Daoy (cell line): ENCODE data around the gene WWOX. TPM values are rescaled to one million over a fixed set of nuclear protein-coding genes. Genes with fewer than 3 reads are reported as not detected.
A peak's percentile ranks its signal among the peaks of the same experiment; 100 is the strongest.

Experiments
- DNase-seq: peaks from one replicate; pipeline ENCODE4 v3.0.0-alpha.2; 2015; ENCODE audit warnings: low read depth
- total RNA-seq: library from RNA; depleted of rRNA; stranded (reverse); fragments of >200 nt; shearing (Covaris generic); gene quantifications from 2 replicates; pipeline ENCODE4 v1.2.3, GENCODE V29; 2014

WWOX gene
- total RNA-seq, 1 experiment from 2014 or later = 21.1 TPM

- no peak for DNase-seq
These were observed 6.1 kb downstream of the WWOX start for GRCh38 chr16:78105517-78105916.

GRCh38 chr16:78106686-78107085 lies 7.2 kb downstream of the WWOX start:
- no peak for DNase-seq

DNA sequence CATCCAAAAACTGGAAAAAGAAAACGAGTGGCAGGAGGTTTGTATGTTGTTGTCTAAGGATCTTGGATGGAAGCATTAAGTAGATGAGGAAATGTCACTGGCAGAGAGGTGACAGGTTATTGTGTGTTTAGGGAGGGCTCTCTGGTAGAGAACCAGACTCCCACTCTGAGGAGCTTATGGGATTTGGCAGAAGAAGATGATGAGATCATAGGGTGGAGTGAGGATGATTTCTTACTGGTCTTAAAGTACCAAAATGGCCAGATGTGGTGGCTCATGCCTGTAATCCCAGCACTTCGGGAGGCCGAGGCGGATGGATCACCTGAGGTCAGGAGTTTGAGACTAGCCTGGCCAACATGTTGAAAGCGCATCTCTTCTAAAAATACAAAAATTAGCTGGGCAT lies 9.0 kb downstream of the WWOX start:
- no peak for DNase-seq

- DNase-seq = no peak
These were observed 13.8 kb downstream of the WWOX start for GRCh38 chr16:78113258-78113657.

GRCh38 chr16:78115659-78116058 lies 16.2 kb downstream of the WWOX start:
- DNase-seq = no peak

DNA sequence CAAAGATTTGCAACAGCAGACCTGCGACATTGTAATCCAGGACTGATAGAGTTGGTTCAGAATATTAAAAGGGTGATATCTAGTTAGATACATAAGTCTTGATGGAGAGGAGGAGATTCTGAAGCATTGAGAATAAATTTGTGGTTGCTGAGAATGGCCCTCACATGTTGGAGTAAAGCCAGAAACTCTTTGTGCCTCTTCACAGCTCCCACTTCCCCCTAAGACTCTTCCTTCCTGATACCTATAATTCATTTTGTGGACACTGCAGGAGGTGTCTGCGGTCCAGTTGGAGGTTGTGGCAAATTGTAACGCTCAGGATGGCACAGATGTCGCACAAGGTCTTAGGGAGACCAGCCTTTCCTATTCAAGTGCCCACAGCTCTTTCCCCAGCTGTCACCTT lies 17.5 kb downstream of the WWOX start:
- no peak for DNase-seq

- no peak for DNase-seq
These were observed 17.9 kb downstream of the WWOX start for GRCh38 chr16:78117391-78117790.

DNA sequence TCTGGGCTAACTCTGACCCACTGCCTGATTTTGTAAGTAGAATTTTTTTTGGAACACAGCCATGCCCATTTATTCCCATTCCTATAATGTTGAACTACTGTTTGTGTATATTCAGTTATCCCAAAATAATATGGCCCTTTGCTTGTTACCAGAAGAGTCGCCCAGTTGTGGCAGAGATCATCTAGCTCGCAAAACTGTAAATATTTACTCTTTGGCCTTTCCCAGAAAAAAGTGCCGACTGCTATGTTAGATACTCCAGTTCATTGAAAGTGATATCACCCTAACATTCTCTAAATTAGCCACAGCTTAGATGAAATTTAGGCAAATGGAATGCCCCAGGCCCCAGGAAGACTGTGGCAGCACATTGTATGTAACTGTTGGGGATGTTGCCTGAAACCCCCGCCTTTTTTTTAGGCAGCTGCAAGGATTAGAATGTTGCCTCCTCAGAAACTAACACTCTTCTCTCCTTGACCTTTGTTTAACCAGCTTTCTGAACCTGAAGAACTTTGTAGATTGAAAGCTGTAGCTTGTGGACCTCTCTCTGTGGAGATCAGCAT lies 19.1 kb downstream of the WWOX start:
- DNase-seq = no peak

DNA sequence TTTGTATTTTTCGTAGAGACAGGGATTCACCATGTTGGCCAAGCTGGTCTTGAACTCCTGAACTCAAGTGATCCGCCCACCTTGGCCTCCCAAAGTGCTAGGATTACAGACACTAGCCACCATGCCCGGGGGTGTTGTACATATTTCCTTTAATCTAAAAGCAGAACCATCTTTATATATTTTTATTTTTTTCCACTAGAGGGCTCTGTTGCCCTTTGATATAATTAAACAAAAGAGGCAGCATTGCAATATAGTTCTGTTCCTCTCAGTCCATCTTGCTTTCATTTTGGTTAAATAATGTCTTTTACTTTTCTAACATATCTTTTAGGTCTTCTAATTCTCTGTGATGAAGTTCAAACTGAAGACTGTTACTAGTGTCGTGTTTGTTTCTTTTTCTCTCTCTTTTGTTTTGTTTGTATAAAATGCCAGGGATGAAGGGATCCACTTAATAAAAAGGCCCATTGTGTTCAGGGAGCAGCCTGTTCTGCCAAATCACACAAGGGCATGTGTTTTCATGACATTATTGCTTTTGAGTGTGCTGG lies 23.4 kb downstream of the WWOX start:
- DNase-seq = peak; percentile 17

GRCh38 chr16:78125112-78125844 lies 25.8 kb downstream of the WWOX start:
- no peak for DNase-seq

DNA sequence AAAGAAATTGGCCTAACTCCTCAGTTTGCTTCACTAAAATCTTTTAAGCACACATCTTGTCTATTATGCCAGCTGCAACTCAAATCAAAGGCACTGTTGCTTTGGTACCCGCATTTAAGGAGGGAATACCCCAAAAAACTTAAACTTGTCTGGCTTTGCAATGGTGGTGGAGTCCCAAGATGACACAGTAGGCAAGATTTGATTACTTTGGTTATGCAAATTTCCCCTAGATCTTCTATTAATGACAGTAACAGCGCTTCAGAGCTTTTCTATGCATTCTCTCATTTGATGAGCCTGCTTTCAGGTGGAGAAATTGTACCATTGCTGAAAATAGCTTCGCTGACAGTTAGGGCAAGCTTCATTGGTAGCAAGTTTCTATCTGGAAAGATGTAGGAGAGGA lies 27.2 kb downstream of the WWOX start:
- no peak for DNase-seq

DNA sequence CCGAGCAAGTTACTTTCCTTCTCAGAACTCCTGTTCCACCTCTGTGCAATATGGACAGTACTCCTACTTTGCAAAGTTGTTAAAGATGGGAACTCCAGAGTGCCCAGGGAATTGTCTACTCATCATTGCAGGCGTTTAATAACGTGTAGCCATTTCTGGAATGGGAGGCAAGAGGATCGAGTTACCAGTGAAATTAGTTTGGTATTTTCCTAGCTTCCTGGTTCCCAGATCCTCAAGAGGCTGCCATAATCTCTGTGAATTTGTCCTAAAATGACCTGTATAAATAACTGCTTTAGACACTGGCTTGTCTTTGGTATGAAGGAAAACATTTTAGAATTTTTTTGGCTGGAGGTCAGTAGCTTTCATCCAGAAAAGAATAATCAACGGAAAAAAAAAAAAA lies 27.7 kb downstream of the WWOX start:
- peak; percentile 41 for DNase-seq

GRCh38 chr16:78128913-78129312 lies 29.5 kb downstream of the WWOX start:
- DNase-seq = no peak

DNA sequence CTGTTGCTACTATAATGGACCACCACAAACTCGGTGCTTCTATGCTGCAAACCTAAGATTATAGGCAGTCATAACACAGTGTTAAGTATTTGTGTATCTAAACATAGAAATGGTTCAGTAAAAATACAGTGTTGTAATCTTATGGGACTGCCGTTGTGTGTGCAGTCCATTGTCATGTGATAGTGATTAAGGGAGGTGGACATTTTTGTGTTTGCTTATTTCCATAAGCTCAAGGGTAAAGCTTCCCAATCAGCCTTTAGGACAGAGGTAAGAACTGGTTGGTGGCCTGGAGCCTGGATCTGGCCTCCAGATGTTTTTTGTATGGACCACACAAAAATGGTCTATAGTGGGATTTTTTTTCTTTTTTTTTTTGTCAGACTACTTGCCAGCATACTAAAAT lies 29.9 kb downstream of the WWOX start:
- DNase-seq = no peak

GRCh38 chr16:78130083-78130608 lies 30.7 kb downstream of the WWOX start:
- DNase-seq = no peak

- no peak for DNase-seq
These were observed 31.5 kb downstream of the WWOX start for GRCh38 chr16:78130950-78131349.

- DNase-seq = no peak
These were observed 34.5 kb downstream of the WWOX start for GRCh38 chr16:78133919-78134318.

GRCh38 chr16:78134944-78135619 lies 35.6 kb downstream of the WWOX start:
- DNase-seq = no peak

- DNase-seq = no peak
These were observed 37.7 kb downstream of the WWOX start for GRCh38 chr16:78137179-78137578.

DNA sequence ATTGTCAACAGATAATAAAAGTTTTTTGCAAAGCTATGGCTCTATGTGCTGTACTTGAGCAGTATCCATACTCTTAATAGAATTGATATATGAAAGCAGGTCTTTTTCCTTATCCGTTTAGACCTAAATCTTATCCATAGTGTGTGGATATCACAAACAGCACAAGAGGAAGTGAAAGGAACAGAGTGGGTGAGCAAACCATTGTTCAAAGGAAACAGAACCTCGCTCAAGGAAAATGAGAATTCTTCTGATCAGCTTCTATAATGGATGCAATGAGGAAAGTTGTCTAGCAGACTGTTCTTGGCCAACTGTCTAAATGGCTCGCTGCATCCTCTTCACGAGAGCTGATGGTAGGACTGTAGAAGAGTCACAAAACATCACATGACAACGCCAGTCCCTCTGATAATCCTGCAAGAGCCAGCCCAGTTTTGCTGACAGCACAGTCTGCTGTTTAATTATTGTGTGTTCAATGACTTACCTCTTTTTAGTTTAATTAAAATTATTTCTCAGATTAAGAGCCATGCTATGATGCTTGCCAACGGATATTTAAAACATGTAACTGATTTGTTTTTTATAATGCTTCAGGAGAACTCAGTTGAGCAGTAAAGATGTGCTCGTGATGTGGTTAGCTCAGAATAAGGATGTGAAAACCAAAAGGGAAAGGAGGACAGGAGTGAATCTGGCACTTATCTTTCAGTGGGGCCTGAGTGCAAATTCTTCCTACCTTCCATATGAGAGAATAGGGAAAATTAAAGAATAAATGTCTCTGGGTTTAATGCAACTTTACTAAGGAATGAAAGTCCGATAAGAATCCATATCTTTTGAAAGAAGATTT lies 38.5 kb downstream of the WWOX start:
- DNase-seq = no peak

DNA sequence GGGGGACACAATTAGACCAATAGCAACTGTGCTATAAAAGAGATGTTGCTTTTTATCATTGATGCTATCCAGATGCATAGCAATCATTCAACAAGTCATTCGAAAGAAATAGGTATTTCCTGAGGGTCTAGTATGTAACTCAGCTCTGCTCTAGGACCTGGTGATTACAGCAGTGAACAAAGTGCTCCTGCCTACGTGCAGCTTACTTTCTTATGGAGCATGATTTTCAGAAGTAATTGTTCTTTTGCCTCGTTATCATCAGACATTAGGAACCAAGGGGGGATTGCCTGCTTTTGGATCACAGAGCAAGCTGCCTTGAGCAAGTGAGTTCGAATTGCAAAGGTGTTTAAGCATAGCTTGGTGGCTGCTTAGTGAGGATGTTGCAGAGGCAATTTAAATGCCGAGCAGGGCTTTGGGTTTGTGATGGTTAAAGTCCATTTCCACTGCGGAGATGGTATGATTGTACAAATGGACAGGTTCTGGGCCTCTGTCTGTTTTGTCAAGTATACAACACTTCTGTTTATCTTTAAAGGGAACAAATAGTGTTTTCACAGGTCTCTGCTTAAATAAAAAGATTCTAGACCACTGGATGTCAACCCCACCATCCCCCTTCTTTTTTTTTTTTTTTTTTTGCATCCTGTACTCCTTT lies 41.5 kb downstream of the WWOX start:
- no peak for DNase-seq
